GM21576 (cell line): ENCODE measurements around the gene EFR3B.

Experiments
- ATAC-seq: cut with Tn5 transposase; IDR thresholded peaks from one replicate; pipeline ENCODE4 v1.9.1; 2021; ENCODE audit warnings: mild to moderate bottlenecking, moderate library complexity; ENCODE audit not compliant: unreplicated experiment

Gene EFR3B

GRCh38 chr2:25068217-25068616, 26.3 kb downstream of the EFR3B start:
- ATAC-seq, result no peak

- no peak for ATAC-seq
Measured at GRCh38 chr2:25071966-25072365, 30.1 kb downstream of the EFR3B start.

GRCh38 chr2:25072606-25073005, 30.7 kb downstream of the EFR3B start:
- no peak for ATAC-seq

GRCh38 chr2:25073025-25073424, 31.1 kb downstream of the EFR3B start:
- no peak for ATAC-seq

GRCh38 chr2:25073914-25074313, 32.0 kb downstream of the EFR3B start:
- no peak for ATAC-seq

GRCh38 chr2:25074826-25075225, 33.0 kb downstream of the EFR3B start:
- ATAC-seq, result no peak

- ATAC-seq, result no peak
Measured at GRCh38 chr2:25076749-25077148, 34.9 kb downstream of the EFR3B start.

GRCh38 chr2:25077789-25078169, 35.9 kb downstream of the EFR3B start:
- ATAC-seq, result no peak

GRCh38 chr2:25078170-25079049, 36.5 kb downstream of the EFR3B start:
- no peak for ATAC-seq

- ATAC-seq, result no peak
Measured at GRCh38 chr2:25079050-25079635, 37.3 kb downstream of the EFR3B start.

GRCh38 chr2:25081237-25081790, 39.4 kb downstream of the EFR3B start:
- ATAC-seq, result no peak

- no peak for ATAC-seq
Measured at GRCh38 chr2:25082002-25082622, 40.2 kb downstream of the EFR3B start.

- ATAC-seq, result no peak
Measured at GRCh38 chr2:25085761-25086560, 44.1 kb downstream of the EFR3B start.

GRCh38 chr2:25088817-25089516, 47.1 kb downstream of the EFR3B start:
- ATAC-seq, result no peak

- ATAC-seq, result no peak
Measured at GRCh38 chr2:25089605-25090315, 47.9 kb downstream of the EFR3B start.

GRCh38 chr2:25090801-25091200, 48.9 kb downstream of the EFR3B start:
- no peak for ATAC-seq

GRCh38 chr2:25091265-25091664, 49.4 kb downstream of the EFR3B start:
- no peak for ATAC-seq

- no peak for ATAC-seq
Measured at GRCh38 chr2:25098056-25098455, 56.2 kb downstream of the EFR3B start.

- ATAC-seq, result no peak
Measured at GRCh38 chr2:25098670-25099486, 57.0 kb downstream of the EFR3B start.
